CD4-positive, CD25-positive, alpha-beta regulatory T cell (primary cell): ENCODE results near the gene P2RY8. TPM values are rescaled to one million over a fixed set of nuclear protein-coding genes. Genes with fewer than 3 reads are reported as not detected.

Experiments used
- ATAC-seq, 2 donors: fragments of 150-1000 bp; cut with Tn5 transposase; one replicate each; pipeline ENCODE4 v1.10.0; 2021; ENCODE audit warnings: low read depth in 2 of 2, moderate number of reproducible peaks in 2 of 2, moderate library complexity in 1 of 2
- DNase-seq, 3 donors: peaks; one replicate each; pipeline versions ENCODE4 v3.0.0 to v3.0.0-alpha.2; 2012 to 2022; ENCODE audit warnings: mixed read lengths in 1 of 3
- H3K27ac ChIP-seq: one replicate; pipeline ENCODE4 v1.7.0; 2013; ENCODE audit warnings: mild to moderate bottlenecking, low read length; ENCODE audit not compliant: insufficient read depth, poor library complexity, severe bottlenecking
- H3K27me3 ChIP-seq: one replicate; pipeline ENCODE4 v1.7.0; 2013; ENCODE audit warnings: low read length; ENCODE audit not compliant: control insufficient read depth, insufficient read depth
- H3K36me3 ChIP-seq: one replicate; pipeline ENCODE4 v1.7.0; 2013; ENCODE audit warnings: mild to moderate bottlenecking, low read length, moderate library complexity; ENCODE audit not compliant: control insufficient read depth, insufficient read depth
- H3K4me1 ChIP-seq: 2 replicates; pipeline ENCODE4 v1.7.0; 2013; ENCODE audit warnings: mild to moderate bottlenecking, low read length; ENCODE audit not compliant: insufficient read depth, control insufficient read depth, poor library complexity, severe bottlenecking
- H3K4me3 ChIP-seq: one replicate; pipeline ENCODE4 v1.7.0; 2013; ENCODE audit warnings: low read depth, mild to moderate bottlenecking, low read length, moderate library complexity
- H3K9me3 ChIP-seq, 2 experiments: 1 replicate in 1 of 2; 2 replicates in 1 of 2; pipeline ENCODE4 v1.7.0; 2013; ENCODE audit warnings: low read length in 2 of 2, mild to moderate bottlenecking in 1 of 2, moderate library complexity in 1 of 2; ENCODE audit not compliant: control insufficient read depth in 2 of 2
- H3K27ac Mint-ChIP-seq, 3 donors: one replicate each; pipeline ENCODE4 v1.8.0; 2020 to 2022; ENCODE audit warnings: mild to moderate bottlenecking in 3 of 3, mixed read lengths in 3 of 3, moderate library complexity in 2 of 3
- H3K27me3 Mint-ChIP-seq: one replicate; pipeline ENCODE4 v1.8.0; 2022; ENCODE audit warnings: mild to moderate bottlenecking, mixed read lengths
- H3K36me3 Mint-ChIP-seq: one replicate; pipeline ENCODE4 v1.8.0; 2020; ENCODE audit warnings: mixed read lengths
- H3K4me1 Mint-ChIP-seq, 4 donors: one replicate each; pipeline ENCODE4 v1.8.0; 2020 to 2022; ENCODE audit warnings: mixed read lengths in 4 of 4, mild to moderate bottlenecking in 1 of 4
- H3K4me3 Mint-ChIP-seq, 4 donors: one replicate each; pipeline ENCODE4 v1.8.0; 2020 to 2022; ENCODE audit warnings: mild to moderate bottlenecking in 4 of 4, mixed read lengths in 4 of 4, moderate library complexity in 3 of 4
- H3K9me3 Mint-ChIP-seq, 7 donors: one replicate each; pipeline ENCODE4 v1.8.0; 2020 to 2022; ENCODE audit warnings: mixed read lengths in 7 of 7, mild to moderate bottlenecking in 3 of 7, moderate library complexity in 2 of 7
- polyA plus RNA-seq, 4 donors: library from polyadenylated mRNA; unstranded; fragments of 300-500 nt; fragmentation: Illumina TruSeq; gene quantifications; one replicate each; pipeline ENCODE4 v1.2.3, GENCODE V29; 2021
- total RNA-seq: library from RNA; stranded (reverse); gene quantifications from one replicate; pipeline ENCODE4 v1.2.3, GENCODE V29; 2022

P2RY8 gene
- total and polyA plus RNA-seq, 5 donors from 2014 or later: 158 to 222 (median 195) TPM

- no peak overlapping the region for H3K4me3 ChIP-seq
- H3K27me3 ChIP-seq: no peaks in the 10 kb centered on the region
- H3K4me3 Mint-ChIP-seq: no peak overlapping the region
- H3K36me3 ChIP-seq: peaks cover 55% of the 10 kb centered on the region
- H3K9me3 Mint-ChIP-seq: peaks cover 0 to 3% (median 0%) of the 10 kb centered on the region in 7 donors
- H3K9me3 ChIP-seq: no peaks in the 10 kb centered on the region
- no peak overlapping the region for H3K27ac ChIP-seq
- peaks cover 10% of the 10 kb centered on the region for H3K4me1 ChIP-seq
- peaks cover 46% of the 10 kb centered on the region for H3K36me3 Mint-ChIP-seq
- H3K27ac Mint-ChIP-seq: peak overlapping the region in 1 of 3 donors; percentile 41
- H3K4me1 Mint-ChIP-seq: peaks cover 10 to 35% (median 20%) of the 10 kb centered on the region in 4 donors
- no peaks in the 10 kb centered on the region for H3K27me3 Mint-ChIP-seq
- ATAC-seq (no peak), DNase-seq (no peak)
Observed at GRCh38 chrX:1488745-1489144, 48.2 kb downstream of the P2RY8 start.

- Mint-ChIP-seq H3K4me3 (no peak overlapping the region), H3K36me3 (peaks cover 42% of the 10 kb centered on the region), H3K9me3 (peaks cover 0 to 3% (median 0%) of the 10 kb centered on the region in 7 donors), H3K4me1 (peaks cover 7 to 31% (median 20%) of the 10 kb centered on the region in 4 donors), H3K27me3 (no peaks in the 10 kb centered on the region), H3K27ac (peak overlapping the region in 2 of 3 donors; percentile 41 to 55)
- no peaks in the 10 kb centered on the region for H3K9me3 ChIP-seq
- no peaks in the 10 kb centered on the region for H3K27me3 ChIP-seq
- H3K27ac ChIP-seq: no peak overlapping the region
- H3K4me1 ChIP-seq: peaks cover 11% of the 10 kb centered on the region
- ATAC-seq (no peak), DNase-seq (no peak)
- peaks cover 53% of the 10 kb centered on the region for H3K36me3 ChIP-seq
- no peak overlapping the region for H3K4me3 ChIP-seq
Observed at GRCh38 chrX:1488141-1488540, 48.8 kb downstream of the P2RY8 start.

- Histone ChIP-seq H3K36me3 (peaks cover 52% of the 10 kb centered on the region), H3K4me1 (peaks cover 11% of the 10 kb centered on the region), H3K27ac (no peak overlapping the region), H3K27me3 (no peaks in the 10 kb centered on the region), H3K9me3 (no peaks in the 10 kb centered on the region), H3K4me3 (no peak overlapping the region)
- ATAC-seq: no peak
- no peak for DNase-seq
- peaks cover 0 to 3% (median 0%) of the 10 kb centered on the region in 7 donors for H3K9me3 Mint-ChIP-seq
- peak overlapping the region in 1 of 4 donors; percentile 64 for H3K4me3 Mint-ChIP-seq
- peak overlapping the region in 2 of 3 donors; percentile 8 to 25 for H3K27ac Mint-ChIP-seq
- peaks cover 37% of the 10 kb centered on the region for H3K36me3 Mint-ChIP-seq
- peaks cover 2% of the 10 kb centered on the region for H3K27me3 Mint-ChIP-seq
- peaks cover 7 to 30% (median 19%) of the 10 kb centered on the region in 4 donors for H3K4me1 Mint-ChIP-seq
Observed at GRCh38 chrX:1487401-1487800, 49.6 kb downstream of the P2RY8 start.

- H3K4me3 Mint-ChIP-seq: no peak overlapping the region
- peaks cover 4% of the 10 kb centered on the region for H3K27me3 Mint-ChIP-seq
- no peak for ATAC-seq
- peaks cover 32% of the 10 kb centered on the region for H3K36me3 Mint-ChIP-seq
- no peaks in the 10 kb centered on the region for H3K9me3 ChIP-seq
- H3K4me3 ChIP-seq: no peak overlapping the region
- peaks cover 0 to 3% (median 0%) of the 10 kb centered on the region in 7 donors for H3K9me3 Mint-ChIP-seq
- H3K4me1 Mint-ChIP-seq: peaks cover 7 to 30% (median 24%) of the 10 kb centered on the region in 4 donors
- peak overlapping the region in 2 of 3 donors; percentile 25 to 48 for H3K27ac Mint-ChIP-seq
- no peaks in the 10 kb centered on the region for H3K27me3 ChIP-seq
- peaks cover 47% of the 10 kb centered on the region for H3K36me3 ChIP-seq
- H3K27ac ChIP-seq: no peak overlapping the region
- no peak for DNase-seq
- peaks cover 16% of the 10 kb centered on the region for H3K4me1 ChIP-seq
Observed at GRCh38 chrX:1486749-1487361, 50.1 kb downstream of the P2RY8 start.

GRCh38 chrX:1486177-1486576 lies 50.8 kb downstream of the P2RY8 start:
- Histone ChIP-seq H3K4me1 (peaks cover 23% of the 10 kb centered on the region), H3K27me3 (no peaks in the 10 kb centered on the region), H3K27ac (no peak overlapping the region), H3K9me3 (no peaks in the 10 kb centered on the region), H3K36me3 (peaks cover 40% of the 10 kb centered on the region), H3K4me3 (no peak overlapping the region)
- H3K27me3 Mint-ChIP-seq: peaks cover 4% of the 10 kb centered on the region
- DNase-seq (no peak), ATAC-seq (no peak)
- peak overlapping the region in 1 of 3 donors; percentile 79 for H3K27ac Mint-ChIP-seq
- no peak overlapping the region for H3K4me3 Mint-ChIP-seq
- H3K4me1 Mint-ChIP-seq: peaks cover 7 to 37% (median 28%) of the 10 kb centered on the region in 4 donors
- no peaks in the 10 kb centered on the region for H3K9me3 Mint-ChIP-seq
- H3K36me3 Mint-ChIP-seq: peaks cover 25% of the 10 kb centered on the region

GRCh38 chrX:1485033-1485432 lies 52.0 kb downstream of the P2RY8 start:
- ATAC-seq (no peak), DNase-seq (no peak)
- Mint-ChIP-seq H3K27me3 (peaks cover 4% of the 10 kb centered on the region), H3K4me3 (no peak overlapping the region), H3K27ac (no peak overlapping the region), H3K4me1 (peaks cover 7 to 48% (median 37%) of the 10 kb centered on the region in 4 donors), H3K9me3 (peaks cover 0 to under 1% (median 0%) of the 10 kb centered on the region in 7 donors), H3K36me3 (peaks cover 28% of the 10 kb centered on the region)
- Histone ChIP-seq H3K4me1 (peaks cover 34% of the 10 kb centered on the region), H3K27me3 (no peaks in the 10 kb centered on the region), H3K9me3 (no peaks in the 10 kb centered on the region), H3K36me3 (peaks cover 42% of the 10 kb centered on the region), H3K27ac (peak overlapping the region; percentile 43), H3K4me3 (no peak overlapping the region)

GRCh38 chrX:1484638-1485019 lies 52.4 kb downstream of the P2RY8 start:
- H3K27ac Mint-ChIP-seq: peak overlapping the region in 1 of 3 donors; percentile 72
- peaks cover 4% of the 10 kb centered on the region for H3K27me3 Mint-ChIP-seq
- ATAC-seq: no peak
- peaks cover 0 to 4% (median 0%) of the 10 kb centered on the region in 7 donors for H3K9me3 Mint-ChIP-seq
- Histone ChIP-seq H3K36me3 (peaks cover 46% of the 10 kb centered on the region), H3K27me3 (no peaks in the 10 kb centered on the region), H3K4me1 (peaks cover 35% of the 10 kb centered on the region), H3K9me3 (no peaks in the 10 kb centered on the region), H3K27ac (peak overlapping the region; percentile 43), H3K4me3 (no peak overlapping the region)
- no peak for DNase-seq
- peaks cover 10 to 52% (median 41%) of the 10 kb centered on the region in 4 donors for H3K4me1 Mint-ChIP-seq
- H3K4me3 Mint-ChIP-seq: no peak overlapping the region
- peaks cover 32% of the 10 kb centered on the region for H3K36me3 Mint-ChIP-seq
